GM23338 (cell line): ENCODE data around the gene NBEAL2. TPM values are rescaled to one million over a fixed set of nuclear protein-coding genes. Genes with fewer than 3 reads are reported as not detected.

Experiments
- ATAC-seq: fragments of 200-7000 bp; cut with Tn5 transposase; 3 replicates; pipeline ENCODE4 v1.9.1; 2020
- DNase-seq: peaks from one replicate; pipeline ENCODE4 v3.0.0-alpha.2; 2015; ENCODE audit warnings: low spot score
- H2AFZ ChIP-seq: fragments of 200-600 bp; sonication (generic); 2 replicates; pipeline ENCODE4 v1.8.0; 2016; ENCODE audit warnings: antibody characterized with exemption, mild to moderate bottlenecking, moderate library complexity
- H3F3A ChIP-seq: fragments of 200-600 bp; sonication (generic); replicated peaks from 2 replicates; pipeline ENCODE4 v1.8.0; 2017; ENCODE audit warnings: antibody characterized with exemption, mixed run types, low read depth
- H3K27ac ChIP-seq: fragments of 200-600 bp; sonication (generic); 2 replicates; pipeline ENCODE4 v1.6.1; 2016; ENCODE audit warnings: low read depth
- H3K27me3 ChIP-seq: fragments of 200-600 bp; sonication (generic); 2 replicates; pipeline ENCODE4 v1.8.0; 2016; ENCODE audit warnings: mild to moderate bottlenecking, mixed run types, moderate library complexity; ENCODE audit not compliant: insufficient read depth
- H3K36me3 ChIP-seq: fragments of 200-600 bp; sonication (generic); 2 replicates; pipeline ENCODE4 v1.8.0; 2016; ENCODE audit warnings: mild to moderate bottlenecking; ENCODE audit not compliant: insufficient read depth
- H3K4me1 ChIP-seq: fragments of 200-600 bp; sonication (generic); 2 replicates; pipeline ENCODE4 v1.8.0; 2016; ENCODE audit warnings: mild to moderate bottlenecking, moderate library complexity; ENCODE audit not compliant: insufficient read depth
- H3K4me2 ChIP-seq: fragments of 200-600 bp; sonication (generic); 2 replicates; pipeline ENCODE4 v1.7.1; 2017; ENCODE audit warnings: mixed run types
- H3K4me3 ChIP-seq: fragments of 200-600 bp; sonication (generic); 2 replicates; pipeline ENCODE4 v1.6.1; 2016; ENCODE audit warnings: mixed run types
- H3K79me2 ChIP-seq: fragments of 200-600 bp; sonication (generic); replicated peaks from 2 replicates; pipeline ENCODE4 v1.8.0; 2017; ENCODE audit warnings: mild to moderate bottlenecking; ENCODE audit not compliant: insufficient read depth
- H3K9me2 ChIP-seq: fragments of 200-600 bp; sonication (generic); 2 replicates; pipeline ENCODE4 v1.8.0; 2017; ENCODE audit not compliant: insufficient read depth
- H4K20me1 ChIP-seq: fragments of 200-600 bp; sonication (generic); replicated peaks from 2 replicates; pipeline ENCODE4 v1.8.0; 2017; ENCODE audit warnings: mild to moderate bottlenecking; ENCODE audit not compliant: insufficient read depth
- H3K27ac Mint-ChIP-seq: 2 replicates; pipeline ENCODE4 v1.8.0; 2020; ENCODE audit warnings: inconsistent platforms, mild to moderate bottlenecking, moderate library complexity, mixed read lengths
- H3K27me3 Mint-ChIP-seq: 3 replicates; pipeline ENCODE4 v1.8.0; 2022; ENCODE audit warnings: low read depth, mild to moderate bottlenecking, moderate library complexity, mixed read lengths, inconsistent platforms; ENCODE audit not compliant: insufficient read depth, poor library complexity
- H3K36me3 Mint-ChIP-seq: 3 replicates; pipeline ENCODE4 v1.8.0; 2021; ENCODE audit warnings: low read depth, mild to moderate bottlenecking, inconsistent platforms, moderate library complexity, mixed read lengths
- H3K4me1 Mint-ChIP-seq: 3 replicates; pipeline ENCODE4 v1.8.0; 2020; ENCODE audit warnings: mild to moderate bottlenecking, inconsistent platforms, mixed read lengths
- H3K4me3 Mint-ChIP-seq: 3 replicates; pipeline ENCODE4 v1.8.0; 2021; ENCODE audit warnings: moderate library complexity, mild to moderate bottlenecking, inconsistent platforms, mixed read lengths
- H3K9me3 Mint-ChIP-seq: 3 replicates; pipeline ENCODE4 v1.8.0; 2020; ENCODE audit warnings: moderate library complexity, mild to moderate bottlenecking, inconsistent platforms, mixed read lengths
- EZH2 ChIP-seq: fragments of 200-600 bp; sonication (generic); IDR thresholded peaks from one replicate; pipeline ENCODE4 v1.8.0; 2017; ENCODE audit warnings: antibody characterized with exemption, mild to moderate bottlenecking, low read depth; ENCODE audit not compliant: unreplicated experiment
- JUNB ChIP-seq: IDR thresholded peaks from one replicate; pipeline ENCODE4 v1.6.1; 2016; ENCODE audit warnings: antibody characterized with exemption; ENCODE audit not compliant: unreplicated experiment
- NANOG ChIP-seq: IDR thresholded peaks from 2 replicates; pipeline ENCODE4 v1.6.1; 2016; ENCODE audit warnings: antibody characterized with exemption, borderline replicate concordance
- POLR2AphosphoS5 ChIP-seq: IDR thresholded peaks from 2 replicates; pipeline ENCODE4 v1.6.1; 2016; ENCODE audit warnings: antibody characterized with exemption, low read depth
- REST ChIP-seq: IDR thresholded peaks from one replicate; pipeline ENCODE4 v1.6.1; 2018; ENCODE audit warnings: antibody characterized with exemption; ENCODE audit not compliant: unreplicated experiment
- STAT1 ChIP-seq: IDR thresholded peaks from one replicate; pipeline ENCODE4 v1.6.1; 2016; ENCODE audit warnings: antibody characterized with exemption; ENCODE audit not compliant: unreplicated experiment
- ZNF331 ChIP-seq: fragments of 250-450 bp; sonication (Bioruptor Pico); IDR thresholded peaks from 2 replicates; pipeline ENCODE4 v1.5.0; 2020; ENCODE audit warnings: low read depth, mild to moderate bottlenecking, moderate library complexity
- polyA plus RNA-seq: library from polyadenylated mRNA; unstranded; fragments of >200 nt; fragmentation: Nextera tagmentation; extraction: Ambion mirVana; gene quantifications from 2 replicates; pipeline ENCODE4 v1.2.1, GENCODE V29; 2016
- total RNA-seq: library from RNA; depleted of rRNA; stranded (reverse); fragments of >200 nt; shearing (Covaris generic); gene quantifications from 2 replicates; pipeline ENCODE4 v1.2.3, GENCODE V29; 2014

The NBEAL2 gene
- total and polyA plus RNA-seq, 2 experiments from 2014 or later: 13.5 to 79.9 TPM

- TF ChIP-seq POLR2AphosphoS5 (no peak), REST (no peak), EZH2 (no peak)
Observed at GRCh38 chr3:47017504-47018268, 38.2 kb downstream of the NBEAL2 start (continued).

GRCh38 chr3:47018269-47018611 lies 38.8 kb downstream of the NBEAL2 start:
- DNase-seq: no peak

GRCh38 chr3:47019201-47019600 lies 39.7 kb downstream of the NBEAL2 start:
- 0 out of 2 replicates have a peak, but pooled peaks cover 18% of the 10 kb centered on the region for H3K79me2 ChIP-seq
- H3K27ac ChIP-seq: no peak overlapping the region
- H3K27ac Mint-ChIP-seq: no peak overlapping the region
- no peak overlapping the region for H3K4me3 Mint-ChIP-seq
- DNase-seq (no peak), ATAC-seq (no peak)
- H3K27me3 ChIP-seq: no peaks in the 10 kb centered on the region
- H3K27me3 Mint-ChIP-seq: no peaks in the 10 kb centered on the region
- no peak overlapping the region for H2AFZ ChIP-seq
- H3K4me3 ChIP-seq: no peak overlapping the region
- no peak overlapping the region for H3K4me2 ChIP-seq
- 0 out of 2 replicates have a peak, but pooled peaks cover 8% of the 10 kb centered on the region for H3K4me1 ChIP-seq
- no peaks in the 10 kb centered on the region for H3K9me2 ChIP-seq
- H3K9me3 Mint-ChIP-seq: no peaks in the 10 kb centered on the region
- peaks cover 28% of the 10 kb centered on the region for H3K36me3 Mint-ChIP-seq
- H3K36me3 ChIP-seq: no peaks in the 10 kb centered on the region
- H4K20me1 ChIP-seq: peaks cover 13% of the 10 kb centered on the region; the same call in 1 of the 2 replicates
- TF ChIP-seq STAT1 (no peak), POLR2AphosphoS5 (no peak), NANOG (no peak), JUNB (no peak), REST (no peak)
- H3K4me1 Mint-ChIP-seq: peaks cover 12% of the 10 kb centered on the region
- no peaks in the 10 kb centered on the region for H3F3A ChIP-seq

More at GRCh38 chr3:47018269-47018611, 38.8 kb downstream of the NBEAL2 start:
- 0 out of 2 replicates have a peak, but pooled peaks cover 8% of the 10 kb centered on the region for H3K4me1 ChIP-seq
- H3K27ac ChIP-seq: no peak overlapping the region
- Mint-ChIP-seq H3K4me3 (no peak overlapping the region), H3K27me3 (no peaks in the 10 kb centered on the region), H3K36me3 (peaks cover 28% of the 10 kb centered on the region), H3K27ac (no peak overlapping the region), H3K9me3 (no peaks in the 10 kb centered on the region), H3K4me1 (peaks cover 12% of the 10 kb centered on the region)
- no peak overlapping the region for H2AFZ ChIP-seq
- no peak for ATAC-seq
- H3K27me3 ChIP-seq: no peaks in the 10 kb centered on the region
- no peak overlapping the region for H3K4me2 ChIP-seq
- no peaks in the 10 kb centered on the region for H3K9me2 ChIP-seq
- H3K4me3 ChIP-seq: no peak overlapping the region
- TF ChIP-seq ZNF331: no peak
- no peak for TF ChIP-seq STAT1
- H3K36me3 ChIP-seq: no peaks in the 10 kb centered on the region
- H4K20me1 ChIP-seq: peaks cover 12% of the 10 kb centered on the region; the same call in 1 of the 2 replicates
- no peaks in the 10 kb centered on the region for H3F3A ChIP-seq
- H3K79me2 ChIP-seq: 0 out of 2 replicates have a peak, but pooled peaks cover 10% of the 10 kb centered on the region
